ENCODE results near the gene CAMK2D. TPM values are rescaled to one million over a fixed set of nuclear protein-coding genes. Genes with fewer than 3 reads are reported as not detected.

The CAMK2D gene
- total RNA-seq, 1 donor = 207 TPM

- Histone ChIP-seq H3K4me1 (ENCODE audit: insufficient read depth, low read length) (peaks cover 17% of the 10 kb centered on the region), H2AFZ (ENCODE audit: low read length) (no peak overlapping the region), H3K36me3 (ENCODE audit: insufficient read depth, low read length) (peaks cover 43% of the 10 kb centered on the region), H4K20me1 (ENCODE audit: insufficient read depth, low read length) (no peaks in the 10 kb centered on the region), H3K27ac (ENCODE audit: low read depth, low read length) (no peak overlapping the region), H3K4me3 (ENCODE audit: insufficient read depth, low read length) (no peak overlapping the region), H3K27me3 (ENCODE audit: insufficient read depth, low read length) (no peaks in the 10 kb centered on the region), H3K79me2 (ENCODE audit: insufficient read depth, low read length) (peaks cover 3% of the 10 kb centered on the region), H3K9me3 (ENCODE audit: low read depth, low read length) (no peaks in the 10 kb centered on the region), H3K4me2 (ENCODE audit: insufficient read depth, low read length) (no peak overlapping the region)
- no peak for TF ChIP-seq CTCF (IDR thresholded peaks at IDR 0.05; ENCODE audit: extremely low read depth, low read depth, low read length)
- no peak for DNase-seq (ENCODE audit: insufficient read length, low spot score, missing footprints)
Observed at GRCh38 chr4:113531572-113531971, 230.0 kb downstream of the CAMK2D start.

- Histone ChIP-seq H2AFZ (ENCODE audit: low read length) (no peak overlapping the region), H3K36me3 (ENCODE audit: insufficient read depth, low read length) (peaks cover 63% of the 10 kb centered on the region)
- TF ChIP-seq CTCF (IDR thresholded peaks at IDR 0.05; ENCODE audit: extremely low read depth, low read depth, low read length) = no peak
Observed at GRCh38 chr4:113528395-113528794, 233.1 kb downstream of the CAMK2D start.

GRCh38 chr4:113525521-113525920 is 236.0 kb downstream of the CAMK2D start:
- no peak overlapping the region for H3K4me3 ChIP-seq (ENCODE audit: insufficient read depth, low read length)
- peaks cover 2% of the 10 kb centered on the region for H4K20me1 ChIP-seq (ENCODE audit: insufficient read depth, low read length)
- no peak overlapping the region for H2AFZ ChIP-seq (ENCODE audit: low read length)

More at GRCh38 chr4:113528395-113528794, 233.1 kb downstream of the CAMK2D start:
- no peak for DNase-seq (ENCODE audit: insufficient read length, low spot score, missing footprints)
- H3K27ac ChIP-seq (ENCODE audit: low read depth, low read length) = no peak overlapping the region
- H3K27me3 ChIP-seq (ENCODE audit: insufficient read depth, low read length) = no peaks in the 10 kb centered on the region
- peaks cover 2% of the 10 kb centered on the region for H4K20me1 ChIP-seq (ENCODE audit: insufficient read depth, low read length)
- no peak overlapping the region for H3K4me3 ChIP-seq (ENCODE audit: insufficient read depth, low read length)
- no peaks in the 10 kb centered on the region for H3K4me1 ChIP-seq (ENCODE audit: insufficient read depth, low read length)
- no peaks in the 10 kb centered on the region for H3K9me3 ChIP-seq (ENCODE audit: low read depth, low read length)
- H3K4me2 ChIP-seq (ENCODE audit: insufficient read depth, low read length) = no peak overlapping the region
- no peaks in the 10 kb centered on the region for H3K79me2 ChIP-seq (ENCODE audit: insufficient read depth, low read length)

More at GRCh38 chr4:113525521-113525920, 236.0 kb downstream of the CAMK2D start:
- H3K27me3 ChIP-seq (ENCODE audit: insufficient read depth, low read length) = no peaks in the 10 kb centered on the region
- no peak for TF ChIP-seq CTCF (IDR thresholded peaks at IDR 0.05; ENCODE audit: extremely low read depth, low read depth, low read length)
- H3K79me2 ChIP-seq (ENCODE audit: insufficient read depth, low read length) = peaks cover 2% of the 10 kb centered on the region
- no peaks in the 10 kb centered on the region for H3K4me1 ChIP-seq (ENCODE audit: insufficient read depth, low read length)
- DNase-seq (ENCODE audit: insufficient read length, low spot score, missing footprints) = no peak
- H3K9me3 ChIP-seq (ENCODE audit: low read depth, low read length) = no peaks in the 10 kb centered on the region
- peaks cover 58% of the 10 kb centered on the region for H3K36me3 ChIP-seq (ENCODE audit: insufficient read depth, low read length)
- no peak overlapping the region for H3K4me2 ChIP-seq (ENCODE audit: insufficient read depth, low read length)
- no peak overlapping the region for H3K27ac ChIP-seq (ENCODE audit: low read depth, low read length)

Measured in osteoblast (primary cell).